22Rv1 (cell line): ENCODE data around the gene MEIOSIN.

Source experiments
- CTCF ChIP-seq: fragments of 450-650 bp; IDR thresholded peaks from 2 replicates; pipeline ENCODE4 v1.5.1; 2017; ENCODE audit warnings: mild to moderate bottlenecking
- ZFX ChIP-seq: fragments of 450-650 bp; IDR thresholded peaks from 2 replicates; pipeline ENCODE4 v1.6.1; 2017; ENCODE audit warnings: antibody characterized with exemption, borderline replicate concordance

DNA sequence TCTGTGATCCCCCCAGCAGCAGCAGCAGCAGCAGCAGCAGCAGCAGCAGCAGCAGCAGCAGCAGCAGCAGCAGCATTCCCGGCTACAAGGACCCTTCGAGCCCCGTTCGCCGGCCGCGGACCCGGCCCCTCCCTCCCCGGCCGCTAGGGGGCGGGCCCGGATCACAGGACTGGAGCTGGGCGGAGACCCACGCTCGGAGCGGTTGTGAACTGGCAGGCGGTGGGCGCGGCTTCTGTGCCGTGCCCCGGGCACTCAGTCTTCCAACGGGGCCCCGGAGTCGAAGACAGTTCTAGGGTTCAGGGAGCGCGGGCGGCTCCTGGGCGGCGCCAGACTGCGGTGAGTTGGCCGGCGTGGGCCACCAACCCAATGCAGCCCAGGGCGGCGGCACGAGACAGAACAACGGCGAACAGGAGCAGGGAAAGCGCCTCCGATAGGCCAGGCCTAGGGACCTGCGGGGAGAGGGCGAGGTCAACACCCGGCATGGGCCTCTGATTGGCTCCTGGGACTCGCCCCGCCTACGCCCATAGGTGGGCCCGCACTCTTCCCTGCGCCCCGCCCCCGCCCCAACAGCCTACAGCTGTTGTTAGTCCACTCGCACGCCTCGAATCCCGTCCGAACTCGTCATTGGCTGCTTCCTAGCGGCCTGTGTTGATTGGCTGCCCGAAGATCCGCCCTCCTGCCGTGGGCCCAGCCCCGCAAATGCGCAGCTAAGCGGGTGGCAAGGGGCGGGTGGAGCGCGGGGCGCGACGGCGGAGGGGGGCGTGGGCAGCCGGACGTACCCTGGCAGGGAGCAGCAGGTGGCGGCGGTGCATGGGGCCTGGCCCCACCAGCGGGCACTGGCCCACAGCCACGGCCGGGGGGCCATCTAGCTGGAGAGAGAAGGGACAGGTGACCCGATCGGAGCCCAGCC lies 37.2 kb downstream of the MEIOSIN start:
- TF ChIP-seq CTCF (peak; percentile 92), ZFX (no peak)
